ENCODE measurements around the gene HIPK1. TPM values are rescaled to one million over a fixed set of nuclear protein-coding genes. Genes with fewer than 3 reads are reported as not detected.

Gene HIPK1
- total RNA-seq, 3 donors from 2014 or later (not counting 1 experiment from before 2014, with no cell fraction given) = 238 to 283 (median 261) TPM

DNA sequence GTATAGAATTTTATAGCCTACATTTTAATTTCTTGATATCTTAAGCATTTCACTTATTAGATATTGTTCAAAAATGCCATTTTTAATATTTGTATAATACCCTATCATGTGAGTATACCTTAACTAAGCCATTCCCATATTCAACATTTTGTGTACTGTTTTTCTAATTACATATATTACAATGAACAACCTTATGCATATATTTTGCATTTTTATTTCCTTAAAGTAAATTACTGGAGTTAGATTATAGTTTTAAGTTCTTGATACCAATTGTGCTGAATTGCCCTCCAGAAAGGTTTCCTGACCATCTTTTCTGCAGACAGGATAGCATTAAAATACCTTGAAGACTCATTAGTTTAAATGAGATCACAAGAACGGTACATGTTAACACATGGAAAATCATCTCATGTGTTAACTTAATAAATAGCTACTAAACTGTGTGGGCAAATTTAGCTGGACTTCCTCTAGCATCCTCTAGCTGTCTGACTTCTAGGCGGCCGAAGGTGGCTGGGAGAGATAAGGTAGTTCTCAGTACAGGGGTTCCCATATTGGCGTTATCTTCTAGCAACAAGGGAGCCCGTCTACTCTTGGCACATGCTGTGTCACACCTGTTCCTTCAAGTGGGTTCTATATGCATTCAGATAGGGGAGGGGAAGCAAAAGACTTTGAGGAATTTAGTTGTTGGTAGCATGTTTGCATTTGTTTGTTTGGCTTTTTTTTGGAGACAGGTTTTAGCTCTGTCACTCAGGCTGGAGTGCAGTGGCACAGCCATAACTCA, 15.0 kb upstream of the HIPK1 start:
- no peak overlapping the region for H3K4me3 Mint-ChIP-seq
- DNase-seq (no peak), ATAC-seq (no peak)
- intact Hi-C loops (cut with micrococcal nuclease) = no loop called here
- Histone ChIP-seq H3K9me3 (ENCODE audit: control insufficient read depth, insufficient read depth, low read length) (no peaks in the 10 kb centered on the region), H3K4me3 (ENCODE audit: low read length) (no peak overlapping the region), H3K4me1 (ENCODE audit: control insufficient read depth, insufficient read depth, low read length) (no peaks in the 10 kb centered on the region), H3K27ac (ENCODE audit: low read length) (no peak overlapping the region), H3K27me3 (ENCODE audit: control insufficient read depth, insufficient read depth, low read length) (no peaks in the 10 kb centered on the region), H3K36me3 (ENCODE audit: control insufficient read depth, insufficient read depth, low read length) (peaks cover 25% of the 10 kb centered on the region)
- no peaks in the 10 kb centered on the region for H3K9me3 Mint-ChIP-seq
- TF ChIP-seq, protein P1, sequence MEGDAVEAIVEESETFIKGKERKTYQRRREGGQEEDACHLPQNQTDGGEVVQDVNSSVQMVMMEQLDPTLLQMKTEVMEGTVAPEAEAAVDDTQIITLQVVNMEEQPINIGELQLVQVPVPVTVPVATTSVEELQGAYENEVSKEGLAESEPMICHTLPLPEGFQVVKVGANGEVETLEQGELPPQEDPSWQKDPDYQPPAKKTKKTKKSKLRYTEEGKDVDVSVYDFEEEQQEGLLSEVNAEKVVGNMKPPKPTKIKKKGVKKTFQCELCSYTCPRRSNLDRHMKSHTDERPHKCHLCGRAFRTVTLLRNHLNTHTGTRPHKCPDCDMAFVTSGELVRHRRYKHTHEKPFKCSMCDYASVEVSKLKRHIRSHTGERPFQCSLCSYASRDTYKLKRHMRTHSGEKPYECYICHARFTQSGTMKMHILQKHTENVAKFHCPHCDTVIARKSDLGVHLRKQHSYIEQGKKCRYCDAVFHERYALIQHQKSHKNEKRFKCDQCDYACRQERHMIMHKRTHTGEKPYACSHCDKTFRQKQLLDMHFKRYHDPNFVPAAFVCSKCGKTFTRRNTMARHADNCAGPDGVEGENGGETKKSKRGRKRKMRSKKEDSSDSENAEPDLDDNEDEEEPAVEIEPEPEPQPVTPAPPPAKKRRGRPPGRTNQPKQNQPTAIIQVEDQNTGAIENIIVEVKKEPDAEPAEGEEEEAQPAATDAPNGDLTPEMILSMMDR (IDR thresholded peaks at IDR 0.05) = no peak
- WGBS (ENCODE audit: insufficient coverage) = 55% methylated on average over 4 of the region's 5 CpGs
- H3K27ac Mint-ChIP-seq = no peak overlapping the region
- H3K36me3 Mint-ChIP-seq = peaks cover 17% of the 10 kb centered on the region
- no peaks in the 10 kb centered on the region for H3K27me3 Mint-ChIP-seq (ENCODE audit: low read depth in 2 of 2)
- peaks cover 0 to 14% of the 10 kb centered on the region in 2 donors for H3K4me1 Mint-ChIP-seq

DNA sequence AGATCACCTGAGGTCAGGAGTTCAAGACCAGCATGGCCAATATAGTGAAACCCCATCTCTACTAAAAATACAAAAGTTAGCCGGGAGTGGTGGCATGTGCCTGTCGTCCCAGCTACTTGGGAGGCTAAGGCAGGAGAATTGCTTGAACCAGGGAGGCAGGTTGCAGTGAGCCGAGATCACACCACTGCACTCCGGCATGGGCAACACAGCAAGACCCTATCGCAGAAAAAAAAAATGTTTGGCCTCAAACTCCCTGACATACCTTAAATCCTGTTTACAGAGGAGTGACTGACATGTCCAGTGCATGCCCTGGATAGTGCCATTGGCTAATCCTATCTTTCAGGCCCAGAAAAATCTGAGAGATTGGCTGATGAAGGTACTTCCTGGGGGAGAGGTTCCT, 12.2 kb upstream of the HIPK1 start:
- Mint-ChIP-seq H3K27me3 (ENCODE audit: low read depth in 2 of 2) (no peaks in the 10 kb centered on the region), H3K4me3 (no peak overlapping the region), H3K9me3 (no peaks in the 10 kb centered on the region), H3K4me1 (peaks cover 0 to 5% of the 10 kb centered on the region in 2 donors), H3K36me3 (no peaks in the 10 kb centered on the region), H3K27ac (no peak overlapping the region)
- WGBS (ENCODE audit: insufficient coverage) = 95% methylated on average over 5 of the region's 5 CpGs
- no peak for DNase-seq
- no peak for ATAC-seq
- H3K9me3 ChIP-seq (ENCODE audit: control insufficient read depth, insufficient read depth, low read length) = no peaks in the 10 kb centered on the region
- TF ChIP-seq, protein P1 (IDR thresholded peaks at IDR 0.05) = no peak
- intact Hi-C loops (cut with micrococcal nuclease) = no loop called here
- H3K36me3 ChIP-seq (ENCODE audit: control insufficient read depth, insufficient read depth, low read length) = peaks cover 6% of the 10 kb centered on the region
- no peak overlapping the region for H3K4me3 ChIP-seq (ENCODE audit: low read length)
- H3K27me3 ChIP-seq (ENCODE audit: control insufficient read depth, insufficient read depth, low read length) = no peaks in the 10 kb centered on the region
- H3K27ac ChIP-seq (ENCODE audit: low read length) = no peak overlapping the region
- no peaks in the 10 kb centered on the region for H3K4me1 ChIP-seq (ENCODE audit: control insufficient read depth, insufficient read depth, low read length)

DNA sequence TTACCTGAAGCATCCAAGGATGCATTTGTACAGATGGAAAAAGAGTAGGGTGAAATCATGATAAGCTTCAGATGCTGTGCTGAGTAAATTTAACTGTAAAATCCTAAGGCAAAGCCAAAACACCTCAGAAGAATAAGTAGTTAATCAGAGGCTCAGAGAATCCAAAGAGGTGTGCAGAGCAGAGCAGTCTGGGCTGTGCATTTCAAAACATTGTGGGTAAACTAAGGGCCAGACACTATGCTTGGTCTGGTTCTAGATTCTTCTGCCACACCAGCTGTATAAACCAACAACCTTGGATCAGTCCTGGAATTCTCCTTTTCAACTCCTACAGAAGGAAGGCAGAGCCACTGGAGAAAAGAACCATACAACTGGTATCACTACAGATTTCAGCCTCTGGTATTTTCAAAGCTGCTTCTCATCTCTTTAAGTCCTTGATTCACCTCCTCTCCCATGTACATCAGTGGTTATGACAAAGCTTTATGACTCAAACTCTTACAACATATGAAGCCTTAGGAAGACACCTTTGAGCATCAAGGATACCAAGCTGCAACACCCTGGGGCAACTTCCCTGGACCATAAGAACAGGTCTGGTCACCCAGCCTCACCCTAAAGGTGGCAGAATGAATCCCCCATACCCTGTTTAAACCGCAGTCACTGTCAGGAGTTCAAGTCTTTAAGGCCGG, 11.6 kb upstream of the HIPK1 start:
- intact Hi-C loops (cut with micrococcal nuclease) = no loop called here
- Histone ChIP-seq H3K4me1 (ENCODE audit: control insufficient read depth, insufficient read depth, low read length) (no peaks in the 10 kb centered on the region), H3K4me3 (ENCODE audit: low read length) (no peak overlapping the region), H3K27ac (ENCODE audit: low read length) (no peak overlapping the region), H3K27me3 (ENCODE audit: control insufficient read depth, insufficient read depth, low read length) (no peaks in the 10 kb centered on the region), H3K36me3 (ENCODE audit: control insufficient read depth, insufficient read depth, low read length) (peaks cover 2% of the 10 kb centered on the region), H3K9me3 (ENCODE audit: control insufficient read depth, insufficient read depth, low read length) (no peaks in the 10 kb centered on the region)
- ATAC-seq = no peak
- Mint-ChIP-seq H3K27me3 (ENCODE audit: low read depth in 2 of 2) (no peaks in the 10 kb centered on the region), H3K4me1 (peaks cover 0 to 5% of the 10 kb centered on the region in 2 donors), H3K4me3 (no peak overlapping the region), H3K9me3 (no peaks in the 10 kb centered on the region), H3K36me3 (no peaks in the 10 kb centered on the region), H3K27ac (no peak overlapping the region)
- no peak for DNase-seq
- TF ChIP-seq, protein P1 (IDR thresholded peaks at IDR 0.05) = no peak
- 98% methylated on average over 2 of the region's 2 CpGs for WGBS (ENCODE audit: insufficient coverage)

Data from natural killer cell (primary cell).